HL-60 (cell line): ENCODE results near the gene CREB5.

Source experiments
- DNase-seq, 2 experiments: peaks; one replicate each; pipeline ENCODE4 v3.0.0-alpha.2; 2010 to 2020; ENCODE audit warnings: low read depth in 1 of 2, low spot score in 1 of 2
- H3K27ac ChIP-seq: fragments of 250-450 bp; sonication (Bioruptor Pico); replicated peaks from 2 replicates; pipeline ENCODE4 v1.5.1; 2020; ENCODE audit warnings: mild to moderate bottlenecking, moderate library complexity
- H3K27me3 ChIP-seq: fragments of 250-450 bp; sonication (Bioruptor Pico); 2 replicates; pipeline ENCODE4 v1.5.1; 2021; ENCODE audit warnings: mild to moderate bottlenecking, moderate library complexity; ENCODE audit not compliant: insufficient read depth, poor library complexity, severe bottlenecking
- H3K4me3 ChIP-seq: replicated peaks from 2 replicates; pipeline ENCODE4 v1.5.1; 2011; ENCODE audit warnings: mild to moderate bottlenecking, control low read depth, low read length; ENCODE audit not compliant: insufficient read depth
- GABPA ChIP-seq: IDR thresholded peaks from 2 replicates; pipeline ENCODE4 v1.6.1; 2012; ENCODE audit warnings: low read depth
- POLR2AphosphoS5 ChIP-seq: IDR thresholded peaks from 2 replicates; pipeline ENCODE4 v1.6.1; 2012; ENCODE audit warnings: low read depth
- REST ChIP-seq: IDR thresholded peaks from 2 replicates; pipeline ENCODE4 v1.6.1; 2012; ENCODE audit warnings: low read depth; ENCODE audit not compliant: insufficient replicate concordance
- SPI1 ChIP-seq: IDR thresholded peaks from 2 replicates; pipeline ENCODE4 v1.6.1; 2012; ENCODE audit warnings: low read depth, mild to moderate bottlenecking, borderline replicate concordance
- TF ChIP-seq, protein P1 (sequence below): IDR thresholded peaks from one replicate; pipeline ENCODE4 v1.5.1; 2011; ENCODE audit warnings: low read length, control low read depth, inconsistent platforms; ENCODE audit not compliant: insufficient read depth

The CREB5 gene

DNA sequence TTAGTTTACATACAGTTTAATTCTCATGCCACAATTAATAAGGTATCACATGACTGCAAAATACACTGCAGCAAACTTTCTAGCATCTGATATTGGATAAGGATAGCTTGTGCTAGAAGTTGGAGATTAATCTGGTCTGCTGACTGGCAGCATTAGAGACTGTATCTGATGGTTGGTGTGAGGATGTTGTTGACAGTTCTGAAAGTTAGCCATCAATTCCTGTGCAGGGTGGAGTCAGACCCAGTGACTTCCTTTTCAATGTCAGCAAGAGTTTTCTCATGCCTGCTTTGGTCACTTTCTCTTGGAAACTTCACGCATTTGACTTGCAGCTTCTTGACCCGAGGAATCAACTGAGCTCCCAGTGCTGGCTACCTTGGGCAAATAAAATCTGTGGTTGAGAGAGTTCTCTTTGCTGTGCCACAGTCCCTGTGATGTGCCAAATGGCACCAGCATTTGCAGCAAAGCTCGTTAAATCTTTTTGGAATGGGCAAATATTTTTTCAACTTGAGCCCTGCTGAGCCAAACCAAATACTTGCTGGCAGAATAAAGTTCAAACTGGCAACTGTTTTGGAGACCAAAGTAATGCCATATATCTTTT is 312.8 kb downstream of the CREB5 start:
- no peak overlapping the region for H3K4me3 ChIP-seq
- H3K27ac ChIP-seq, result no peak overlapping the region
- no peak for DNase-seq
- no peaks in the 10 kb centered on the region for H3K27me3 ChIP-seq
- TF ChIP-seq SPI1 (no peak), REST (no peak), GABPA (no peak), POLR2AphosphoS5 (no peak)
- TF ChIP-seq, protein P1, sequence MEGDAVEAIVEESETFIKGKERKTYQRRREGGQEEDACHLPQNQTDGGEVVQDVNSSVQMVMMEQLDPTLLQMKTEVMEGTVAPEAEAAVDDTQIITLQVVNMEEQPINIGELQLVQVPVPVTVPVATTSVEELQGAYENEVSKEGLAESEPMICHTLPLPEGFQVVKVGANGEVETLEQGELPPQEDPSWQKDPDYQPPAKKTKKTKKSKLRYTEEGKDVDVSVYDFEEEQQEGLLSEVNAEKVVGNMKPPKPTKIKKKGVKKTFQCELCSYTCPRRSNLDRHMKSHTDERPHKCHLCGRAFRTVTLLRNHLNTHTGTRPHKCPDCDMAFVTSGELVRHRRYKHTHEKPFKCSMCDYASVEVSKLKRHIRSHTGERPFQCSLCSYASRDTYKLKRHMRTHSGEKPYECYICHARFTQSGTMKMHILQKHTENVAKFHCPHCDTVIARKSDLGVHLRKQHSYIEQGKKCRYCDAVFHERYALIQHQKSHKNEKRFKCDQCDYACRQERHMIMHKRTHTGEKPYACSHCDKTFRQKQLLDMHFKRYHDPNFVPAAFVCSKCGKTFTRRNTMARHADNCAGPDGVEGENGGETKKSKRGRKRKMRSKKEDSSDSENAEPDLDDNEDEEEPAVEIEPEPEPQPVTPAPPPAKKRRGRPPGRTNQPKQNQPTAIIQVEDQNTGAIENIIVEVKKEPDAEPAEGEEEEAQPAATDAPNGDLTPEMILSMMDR, result no peak

GRCh38 chr7:28725911-28726310 is 313.6 kb downstream of the CREB5 start:
- Histone ChIP-seq H3K27me3 (no peaks in the 10 kb centered on the region), H3K4me3 (no peak overlapping the region), H3K27ac (no peak overlapping the region)
- DNase-seq, result no peak
- TF ChIP-seq SPI1 (no peak), GABPA (no peak), REST (no peak), POLR2AphosphoS5 (no peak)
- TF ChIP-seq, protein P1, result no peak

GRCh38 chr7:28726555-28726954 is 314.2 kb downstream of the CREB5 start:
- TF ChIP-seq, protein P1, result no peak
- no peak for TF ChIP-seq SPI1
- no peak for TF ChIP-seq POLR2AphosphoS5
- TF ChIP-seq REST, result no peak
- H3K27ac ChIP-seq, result no peak overlapping the region
- no peak overlapping the region for H3K4me3 ChIP-seq
- no peaks in the 10 kb centered on the region for H3K27me3 ChIP-seq
- DNase-seq, result no peak
